Spleen (tissue), 11 donors: ENCODE data around the gene SNRPB2. TPM values are rescaled to one million over a fixed set of nuclear protein-coding genes. Genes with fewer than 3 reads are reported as not detected.

Experiments
- DNase-seq: peaks from one replicate; pipeline ENCODE4 v3.0.0-alpha.2; 2020
- H3K27ac ChIP-seq, 8 donors: fragments of 200-600 bp; sonication (generic) in 7 of 8; 1 replicate in 4 of 8; 2 replicates in 4 of 8; pipeline versions ENCODE4 v1.5.0 to v1.8.0; 2016 to 2021; ENCODE audit warnings: inconsistent platforms in 4 of 8, mild to moderate bottlenecking in 4 of 8, moderate library complexity in 1 of 8
- H3K27me3 ChIP-seq, 7 donors: fragments of 200-600 bp; sonication (generic) in 6 of 7; replicated peaks in 1 of 7; 1 replicate in 4 of 7; 2 replicates in 3 of 7; pipeline versions ENCODE4 v1.5.0 to v1.8.0; 2016 to 2021; ENCODE audit warnings: inconsistent platforms in 3 of 7, mild to moderate bottlenecking in 1 of 7
- H3K36me3 ChIP-seq, 6 donors: fragments of 200-600 bp; sonication (generic) in 5 of 6; 1 replicate in 4 of 6; 2 replicates in 2 of 6; pipeline versions ENCODE4 v1.5.0 to v1.8.0; 2016 to 2021; ENCODE audit warnings: inconsistent platforms in 2 of 6
- H3K4me1 ChIP-seq, 6 donors: fragments of 200-600 bp; sonication (generic) in 5 of 6; 1 replicate in 3 of 6; 2 replicates in 3 of 6; pipeline versions ENCODE4 v1.5.0 to v1.8.0; 2016 to 2021; ENCODE audit warnings: inconsistent platforms in 3 of 6
- H3K4me3 ChIP-seq, 8 donors: fragments of 200-600 bp; sonication (generic) in 7 of 8; 1 replicate in 4 of 8; 2 replicates in 4 of 8; pipeline versions ENCODE4 v1.5.0 to v1.8.0; 2016 to 2021; ENCODE audit warnings: inconsistent platforms in 4 of 8, mild to moderate bottlenecking in 4 of 8, moderate library complexity in 2 of 8
- H3K9me3 ChIP-seq, 8 donors: fragments of 200-600 bp; sonication (generic) in 7 of 8; 1 replicate in 4 of 8; 2 replicates in 4 of 8; pipeline versions ENCODE4 v1.5.0 to v1.8.0; 2016 to 2021; ENCODE audit warnings: inconsistent platforms in 4 of 8
- POLR2A ChIP-seq, 3 donors: fragments of 450-650 bp; IDR thresholded peaks; one replicate each; pipeline ENCODE4 v1.5.1; 2017; ENCODE audit warnings: antibody characterized with exemption in 3 of 3, mild to moderate bottlenecking in 1 of 3
- POLR2AphosphoS5 ChIP-seq, 3 donors: sonication (generic); formaldehyde crosslinking; IDR thresholded peaks; one replicate each; pipeline ENCODE4 v1.5.1; 2017; ENCODE audit warnings: antibody characterized with exemption in 3 of 3
- WGBS, 5 donors: extraction: QIAGEN DNeasy Blood & Tissue Kit in 3 of 5; methylation state at CpG; one replicate each; pipeline versions ENCODE4 v1.1.5 to v1.1.7; 2013 to 2018; 5-methylcytosine and 5-hydroxymethylcytosine counted together
- intact Hi-C: fragments of 100-400 bp; cut with DNase I; formaldehyde crosslinking; loops from one replicate; pipeline ENCODE4 v1.15.0; 2023; ENCODE audit warnings: low total_unique reads
- polyA plus RNA-seq, 3 donors: library from polyadenylated mRNA; stranded (reverse); fragments of 200-250 nt; gene quantifications; one replicate each; pipeline ENCODE4 v1.2.1, GENCODE V29; 2013
- small RNA-seq, 4 donors: library from RNA; depleted of rRNA; stranded (forward); fragments of <200 nt; gene quantifications; one replicate each; pipeline ENCODE3, GENCODE V24; 2016
- total RNA-seq, 7 donors: library from RNA; depleted of rRNA in 3 of 7; stranded (reverse); fragments of >200 nt in 3 of 7; fragmentation: NEBNext Ultra II Directional in 4 of 7; extraction: Animal tissue kit (Norgen Biotek cat#: 25700) in 4 of 7; gene quantifications; one replicate each; pipeline versions ENCODE4 v1.1.0 to v1.2.1, GENCODE V29; 2016 to 2021
- TF ChIP-seq, protein P1 (sequence below), 11 experiments: fragments of 200-600 bp in 7 of 11; fragments of 450-650 bp in 4 of 11; sonication (generic) in 4 of 11; IDR thresholded peaks in 8 of 11; conservative IDR thresholded peaks in 3 of 11; 1 replicate in 7 of 11; 2 replicates in 4 of 11; pipeline versions ENCODE4 v1.4.0 to v1.8.0; 2016 to 2021; ENCODE audit warnings: antibody characterized with exemption in 11 of 11, inconsistent platforms in 4 of 11, mild to moderate bottlenecking in 1 of 11
- donor health status: healthy with polysubstance abuse.
- donor health status: DM: no; HTN: no; CAD: no; lungs with moderate emphysema.
- donor health status: DM: no; HTN: no; CAD: no.
- donor health status: Bipolar disorder and iron deficiency.
- donor health status: healthy.
- donor health status: DM: no; HTN: no; CAD: no.
- donor health status: DM: yes; HTN: yes; CAD: no.

Gene SNRPB2
- total and polyA plus RNA-seq, 10 donors = 20.3 to 68.8 (median 40.9) TPM

- H3K36me3 ChIP-seq = no peaks in the 10 kb centered on the region
- 75 to 92% (median 85%) methylated on average over 1 of the region's 1 CpG for WGBS, 5 donors
- intact Hi-C loops = no loop called here
Observed at GRCh38 chr20:16777126-16777525, 47.3 kb downstream of the SNRPB2 start.

GRCh38 chr20:16778159-16778558 lies 48.3 kb downstream of the SNRPB2 start:
- intact Hi-C loops = no loop called here
- WGBS, 5 donors = 86 to 95% (median 93%) methylated on average over 1 of the region's 1 CpG

More at GRCh38 chr20:16777126-16777525, 47.3 kb downstream of the SNRPB2 start:
- Histone ChIP-seq H3K9me3 (peaks cover 0 to 22% (median 14%) of the 10 kb centered on the region in 8 donors), H3K4me1 (no peaks in the 10 kb centered on the region), H3K4me3 (no peak overlapping the region), H3K27me3 (peaks cover 0 to 6% (median 0%) of the 10 kb centered on the region in 7 donors), H3K27ac (no peak overlapping the region)
- no peak for TF ChIP-seq POLR2A (IDR thresholded peaks at IDR 0.05)
- DNase-seq = no peak

DNA sequence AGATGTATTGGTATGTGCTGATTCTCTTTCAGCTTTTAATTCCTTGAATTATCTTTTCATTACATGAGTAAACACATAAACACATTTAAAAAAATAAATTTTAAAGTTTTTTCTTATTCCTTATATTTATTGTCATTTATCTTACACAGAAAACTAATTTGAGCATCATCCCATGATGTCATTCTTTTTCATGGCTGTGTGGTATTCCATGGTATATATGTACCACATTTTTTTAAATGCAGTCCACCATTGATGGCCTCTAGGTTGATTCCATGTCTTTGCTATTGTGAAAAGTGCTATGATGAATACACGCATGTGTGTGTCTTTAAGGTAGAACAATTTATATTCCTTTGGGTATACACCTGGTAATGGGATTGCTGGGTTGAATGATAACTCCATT lies 51.7 kb downstream of the SNRPB2 start:
- Histone ChIP-seq H3K4me3 (no peak overlapping the region), H3K4me1 (no peaks in the 10 kb centered on the region), H3K27me3 (no peaks in the 10 kb centered on the region), H3K9me3 (peaks cover 0 to 20% (median 13%) of the 10 kb centered on the region in 8 donors), H3K36me3 (no peaks in the 10 kb centered on the region), H3K27ac (no peak overlapping the region)
- WGBS, 5 donors = 90 to 98% (median 96%) methylated on average over 1 of the region's 1 CpG
- intact Hi-C loops = no loop called here
- TF ChIP-seq POLR2A (IDR thresholded peaks at IDR 0.05) (no peak), POLR2AphosphoS5 (IDR thresholded peaks at IDR 0.05) (no peak)
- TF ChIP-seq, protein P1, sequence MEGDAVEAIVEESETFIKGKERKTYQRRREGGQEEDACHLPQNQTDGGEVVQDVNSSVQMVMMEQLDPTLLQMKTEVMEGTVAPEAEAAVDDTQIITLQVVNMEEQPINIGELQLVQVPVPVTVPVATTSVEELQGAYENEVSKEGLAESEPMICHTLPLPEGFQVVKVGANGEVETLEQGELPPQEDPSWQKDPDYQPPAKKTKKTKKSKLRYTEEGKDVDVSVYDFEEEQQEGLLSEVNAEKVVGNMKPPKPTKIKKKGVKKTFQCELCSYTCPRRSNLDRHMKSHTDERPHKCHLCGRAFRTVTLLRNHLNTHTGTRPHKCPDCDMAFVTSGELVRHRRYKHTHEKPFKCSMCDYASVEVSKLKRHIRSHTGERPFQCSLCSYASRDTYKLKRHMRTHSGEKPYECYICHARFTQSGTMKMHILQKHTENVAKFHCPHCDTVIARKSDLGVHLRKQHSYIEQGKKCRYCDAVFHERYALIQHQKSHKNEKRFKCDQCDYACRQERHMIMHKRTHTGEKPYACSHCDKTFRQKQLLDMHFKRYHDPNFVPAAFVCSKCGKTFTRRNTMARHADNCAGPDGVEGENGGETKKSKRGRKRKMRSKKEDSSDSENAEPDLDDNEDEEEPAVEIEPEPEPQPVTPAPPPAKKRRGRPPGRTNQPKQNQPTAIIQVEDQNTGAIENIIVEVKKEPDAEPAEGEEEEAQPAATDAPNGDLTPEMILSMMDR (IDR thresholded peaks at IDR 0.05 in 8 of 11, conservative IDR thresholded peaks at IDR 0.05 in 3 of 11) = no peak
- no peak for DNase-seq

More at GRCh38 chr20:16778159-16778558, 48.3 kb downstream of the SNRPB2 start:
- no peak overlapping the region for H3K4me3 ChIP-seq
- no peak overlapping the region for H3K27ac ChIP-seq
- no peaks in the 10 kb centered on the region for H3K4me1 ChIP-seq
- TF ChIP-seq, protein P1 (IDR thresholded peaks at IDR 0.05 in 8 of 11, conservative IDR thresholded peaks at IDR 0.05 in 3 of 11) = no peak
- no peak for TF ChIP-seq POLR2A (IDR thresholded peaks at IDR 0.05)
- no peak for TF ChIP-seq POLR2AphosphoS5 (IDR thresholded peaks at IDR 0.05)
- H3K27me3 ChIP-seq = peaks cover 0 to 6% (median 0%) of the 10 kb centered on the region in 7 donors
- no peaks in the 10 kb centered on the region for H3K36me3 ChIP-seq
- DNase-seq = no peak
- peaks cover 0 to 30% (median 22%) of the 10 kb centered on the region in 8 donors for H3K9me3 ChIP-seq

DNA sequence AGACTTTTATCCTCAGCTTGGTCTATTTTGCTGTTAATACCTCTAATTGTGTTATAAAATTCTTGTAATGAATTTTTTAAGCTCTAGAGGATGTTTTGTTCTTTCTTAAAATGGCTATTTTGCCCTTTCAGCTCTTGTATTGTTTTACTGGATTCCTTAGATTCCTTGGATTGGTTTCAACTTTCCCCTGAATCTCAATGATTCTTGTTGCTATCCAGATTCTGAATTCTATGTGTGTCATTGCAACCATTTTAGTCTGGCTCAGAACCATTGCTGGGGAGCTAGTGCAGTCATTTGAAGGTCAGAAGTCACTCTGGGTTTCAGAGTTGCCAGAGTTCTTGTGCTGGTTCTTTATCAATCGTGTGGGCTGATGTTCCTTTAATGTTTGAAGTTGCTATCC lies 55.4 kb downstream of the SNRPB2 start:
- DNase-seq = no peak
- no peaks in the 10 kb centered on the region for H3K4me1 ChIP-seq
- peaks cover 0 to 26% (median 16%) of the 10 kb centered on the region in 8 donors for H3K9me3 ChIP-seq
- intact Hi-C loops = no loop called here
- H3K27ac ChIP-seq = no peak overlapping the region
- TF ChIP-seq POLR2A (IDR thresholded peaks at IDR 0.05) (no peak), POLR2AphosphoS5 (IDR thresholded peaks at IDR 0.05) (no peak)
- TF ChIP-seq, protein P1 (IDR thresholded peaks at IDR 0.05 in 8 of 11, conservative IDR thresholded peaks at IDR 0.05 in 3 of 11) = no peak
- no peak overlapping the region for H3K4me3 ChIP-seq
- H3K27me3 ChIP-seq = no peaks in the 10 kb centered on the region
- 61 to 84% (median 71%) methylated on average over 1 of the region's 1 CpG for WGBS, 5 donors
- H3K36me3 ChIP-seq = no peaks in the 10 kb centered on the region

Small RNAs within 50 kb of the gene (small RNA-seq; reads per million reads assigned to genes)
- gene AL135938.1 = 0 reads per million in 4 donors

Other genes with a start within 250 kb of the SNRPB2 start
- gene KIF16B, start 156.6 kb upstream of the SNRPB2 start, total RNA-seq = 10 to 100 TPM; 14.6 to 30.1 (median 22.1) TPM
- gene KIF16B, start 156.6 kb upstream of the SNRPB2 start, polyA plus RNA-seq = 1 to 10 TPM; 3.0 to 4.9 (median 3.7) TPM
- gene OTOR, start 18.3 kb downstream of the SNRPB2 start, total RNA-seq = not detected
- gene OTOR, start 18.3 kb downstream of the SNRPB2 start, polyA plus RNA-seq = not detected